GM12892 (cell line): Measurements from ENCODE around the gene ISCA2.

Experiments used
- POLR2A ChIP-seq: IDR thresholded peaks from 2 replicates; pipeline ENCODE4 v1.6.1; 2011; ENCODE audit warnings: low read depth, low read length, control low read depth
- POLR2AphosphoS5 ChIP-seq: IDR thresholded peaks from 2 replicates; pipeline ENCODE4 v1.6.1; 2011; ENCODE audit warnings: low read depth, low read length, control low read depth

GRCh38 chr14:74518221-74518620 lies 24.7 kb downstream of the ISCA2 start:
- no peak for TF ChIP-seq POLR2AphosphoS5
- no peak for TF ChIP-seq POLR2A
